ENCODE data around the gene ALDH1B1.

Gene ALDH1B1

DNA sequence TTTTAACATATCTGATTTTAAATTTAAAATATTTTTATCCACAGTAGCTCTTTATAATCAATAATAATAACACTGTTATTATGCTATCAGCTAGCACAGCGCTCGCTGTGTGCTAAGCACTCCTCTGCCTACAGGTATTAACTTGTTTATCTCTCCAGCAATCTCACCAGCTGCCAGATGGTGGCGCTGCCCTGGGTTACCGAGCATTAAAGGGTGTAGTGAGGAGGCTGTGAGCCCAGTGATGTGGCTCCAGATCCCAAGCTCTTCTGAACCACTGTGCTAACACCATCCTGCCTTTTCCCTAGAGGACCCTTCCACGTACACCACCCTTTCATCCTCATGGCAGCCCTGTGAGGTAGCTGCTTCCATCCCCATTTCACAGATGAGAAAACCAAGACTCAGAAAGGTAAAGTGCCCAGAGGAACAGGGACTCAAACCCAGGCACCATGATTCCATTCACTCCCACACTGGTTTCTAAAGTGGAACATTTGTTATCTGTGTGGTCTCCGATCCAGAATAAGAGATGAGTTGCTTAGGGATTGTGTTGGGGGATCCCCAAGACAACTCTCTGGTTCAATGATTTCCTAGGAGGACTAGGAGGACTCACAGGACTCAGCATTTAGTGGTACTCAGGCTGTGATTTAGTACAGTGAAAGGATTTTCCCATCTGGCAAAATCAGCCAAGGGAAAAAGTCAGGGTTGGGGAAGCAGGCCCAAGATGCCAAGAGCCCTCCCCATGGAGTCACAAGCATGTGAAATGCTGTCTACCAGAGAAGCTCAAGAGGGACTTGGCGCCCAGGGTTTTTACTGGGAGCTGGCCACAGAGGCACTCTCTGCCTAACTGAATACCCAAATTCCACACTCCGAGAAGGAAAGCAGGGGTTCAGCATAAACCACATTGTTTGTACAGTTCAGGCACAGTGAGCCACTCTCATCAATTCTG lies 24.8 kb downstream of the ALDH1B1 start:
- DNase-seq, result peak in 1 of 2 experiments; percentile 20

DNA sequence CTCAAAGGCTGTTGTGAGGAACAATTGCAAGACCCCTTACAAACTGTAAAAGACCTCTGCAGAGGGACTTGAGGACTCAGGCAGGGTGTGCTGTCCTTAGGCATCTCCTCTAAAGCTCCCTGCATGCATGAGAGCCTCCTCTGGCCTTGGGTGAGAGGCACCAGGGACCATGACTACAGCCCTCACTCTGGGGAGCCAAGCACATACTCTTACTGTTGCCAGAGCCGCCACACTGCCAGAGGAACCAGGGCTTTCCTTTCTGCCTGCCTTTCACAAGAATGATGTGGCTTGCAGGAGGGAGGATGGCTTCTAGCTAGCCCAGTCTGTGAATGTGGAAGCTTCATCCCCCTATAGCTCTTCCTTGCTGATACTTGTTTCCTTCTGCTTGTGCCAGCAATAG lies 25.9 kb downstream of the ALDH1B1 start:
- DNase-seq, result no peak

DNA sequence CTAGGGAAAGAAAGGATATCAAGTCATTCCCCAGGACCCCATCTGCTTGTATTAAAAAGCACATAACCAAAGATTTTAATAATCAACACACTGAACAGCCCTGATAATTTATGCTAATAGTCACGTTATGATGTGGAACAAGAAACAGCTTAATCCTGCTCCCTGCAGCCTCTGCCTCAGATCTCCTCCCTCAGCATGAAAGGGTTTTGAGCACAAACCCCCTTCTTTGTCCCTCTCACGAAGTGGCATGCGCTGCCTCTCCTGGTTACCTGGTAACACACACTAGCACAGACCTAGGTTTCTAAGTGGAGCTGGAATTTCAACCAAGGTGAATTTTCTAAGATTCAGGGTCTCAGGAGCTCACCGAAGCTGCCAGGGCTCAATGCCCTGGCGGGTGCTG lies 26.7 kb downstream of the ALDH1B1 start:
- no peak for DNase-seq

DNA sequence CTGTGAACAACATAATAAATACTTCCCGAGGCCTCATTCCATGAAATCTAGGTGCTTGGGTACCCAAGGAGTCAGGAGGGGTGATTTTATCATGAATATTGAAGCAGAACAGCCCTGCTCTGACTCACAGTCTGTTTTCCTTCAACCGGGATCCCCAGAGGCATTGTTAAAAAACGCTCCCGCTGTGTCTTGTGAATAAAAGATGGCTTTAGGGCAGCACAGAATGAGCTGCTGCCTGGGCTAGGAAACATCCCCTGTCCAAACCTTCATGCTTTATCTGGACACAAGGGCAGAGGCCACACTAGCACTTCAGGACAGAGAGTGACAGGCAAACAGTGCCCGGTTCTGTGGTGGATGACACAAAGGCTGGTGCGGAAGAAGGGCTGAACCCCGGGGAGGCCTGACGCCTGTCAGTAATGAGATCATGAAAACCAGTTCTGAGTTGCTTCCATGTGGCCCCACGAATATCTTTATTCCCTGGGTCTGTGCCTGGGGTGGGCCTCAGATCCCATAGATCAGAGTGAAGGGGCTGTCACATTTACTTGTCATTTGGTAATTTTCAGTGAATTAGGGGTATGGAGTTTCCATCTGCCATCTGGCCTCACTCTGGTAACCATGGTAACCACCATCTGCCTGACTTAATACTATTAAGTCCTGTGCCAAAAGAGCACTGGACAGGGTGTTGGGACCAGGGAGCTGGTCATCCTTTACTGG lies 29.2 kb downstream of the ALDH1B1 start:
- no peak for DNase-seq

DNA sequence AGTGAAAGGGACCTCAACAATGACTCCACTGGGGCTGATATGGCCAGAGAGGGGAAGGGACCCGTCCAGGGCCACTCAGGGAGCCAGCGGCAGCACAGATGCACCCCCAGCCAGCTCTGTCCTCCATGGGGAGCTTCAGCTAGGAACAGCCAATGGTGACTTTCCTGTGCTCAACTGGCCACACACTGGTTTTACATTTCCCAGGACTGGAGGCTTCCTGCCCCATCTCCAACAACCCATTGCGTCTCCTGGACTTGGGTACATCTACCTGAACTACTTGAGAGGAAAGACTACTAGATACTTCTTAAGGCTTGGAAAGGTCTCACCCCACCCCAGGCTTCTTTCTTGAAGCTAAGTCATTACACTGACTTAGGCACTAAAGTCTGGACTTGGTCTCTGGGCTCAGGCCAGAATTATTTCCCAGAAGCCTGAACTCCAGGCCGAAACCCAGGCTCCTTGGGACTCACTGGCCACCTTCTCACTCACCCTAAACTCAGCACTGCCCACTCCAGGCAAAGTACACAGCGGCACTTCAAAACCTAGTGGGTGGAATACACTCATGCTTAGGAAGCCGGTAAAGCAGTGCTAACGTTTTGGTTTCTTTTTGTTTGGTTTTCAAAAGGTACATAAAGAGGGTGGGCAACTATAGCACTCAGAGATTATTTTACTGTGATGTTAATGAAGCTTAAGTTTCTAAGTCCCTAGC lies 30.2 kb downstream of the ALDH1B1 start:
- no peak for DNase-seq

DNA sequence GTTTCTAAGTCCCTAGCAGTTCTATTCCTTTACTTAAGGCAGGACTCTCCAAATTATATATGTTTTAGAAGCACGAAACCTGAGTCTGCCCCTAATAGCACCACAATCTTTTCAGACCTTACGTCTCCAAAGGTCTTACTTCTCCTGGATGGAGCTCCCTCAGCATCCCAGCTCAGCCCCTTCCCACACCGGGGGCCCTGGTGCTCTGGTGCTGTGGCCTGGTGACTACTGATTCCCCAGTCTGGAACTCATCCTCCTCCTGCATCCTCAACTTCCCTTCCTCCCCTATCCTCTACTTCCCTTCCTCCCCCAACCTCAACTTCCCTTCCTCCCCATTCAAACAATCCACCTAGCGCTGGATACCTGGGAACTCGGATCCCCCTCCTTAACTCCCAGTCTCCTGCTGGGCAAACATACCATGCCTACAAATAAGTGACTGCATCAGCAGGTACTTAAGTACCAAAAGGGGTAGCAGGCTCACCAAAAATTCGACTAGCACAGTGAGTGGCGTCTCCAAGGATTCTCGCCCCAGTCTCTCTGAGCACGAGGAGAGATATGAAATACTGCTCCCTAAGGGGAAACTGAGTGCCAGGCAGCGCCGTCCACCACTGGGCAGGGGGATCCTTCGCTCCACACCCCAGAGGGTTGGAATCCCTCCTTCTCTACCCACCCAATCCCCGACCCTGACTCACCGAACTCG lies 30.9 kb downstream of the ALDH1B1 start:
- DNase-seq, result no peak

DNA sequence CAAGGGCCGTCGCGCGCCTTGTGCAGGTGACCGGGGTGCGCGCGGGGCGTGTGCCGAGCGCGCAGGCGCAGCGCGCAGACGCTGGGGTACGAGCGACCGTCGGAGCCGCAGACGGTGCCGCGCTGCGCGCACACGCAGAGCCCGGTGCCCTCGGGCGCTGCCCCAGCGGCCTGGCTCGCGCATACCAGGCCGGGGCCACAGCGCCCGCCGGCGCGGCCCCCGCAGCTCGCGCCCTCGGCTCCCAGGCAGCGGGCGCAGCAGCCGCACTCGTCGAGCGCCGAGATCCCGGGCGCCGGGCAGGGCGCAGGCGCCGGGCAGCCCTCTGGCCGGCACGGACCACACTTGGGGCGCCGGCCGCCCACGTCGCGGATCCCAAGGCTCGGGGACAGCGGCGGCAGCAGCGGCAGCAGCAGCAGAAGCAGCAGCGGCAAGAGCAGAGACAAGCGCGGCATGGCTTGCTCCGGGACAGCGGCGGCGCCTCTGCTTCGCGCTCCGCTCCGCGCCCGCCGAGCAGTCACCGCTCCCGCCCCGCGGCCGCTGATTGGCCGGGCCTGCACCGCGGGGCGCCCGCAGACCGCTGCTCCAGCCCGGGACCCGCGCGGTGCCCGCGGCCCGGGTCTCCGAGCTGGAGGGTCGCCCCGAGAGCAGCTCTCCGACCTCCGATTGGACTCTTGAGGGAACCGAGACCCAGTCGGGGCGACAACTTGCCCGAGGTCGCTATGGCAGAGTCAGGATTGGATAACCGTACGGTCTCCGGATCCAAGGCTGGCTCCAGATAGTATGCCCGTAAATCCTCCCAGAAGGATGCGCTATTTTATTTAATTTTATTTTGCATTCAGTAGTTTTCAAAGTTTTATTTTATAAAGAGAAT lies 31.7 kb downstream of the ALDH1B1 start, which contains the start of gene IGFBPL1:
Gene IGFBPL1, minus strand, starts transcription at position 482 of the 871 bp plus-strand sequence. Its CDS starts 30 bp downstream, at position 452.
- peak in 1 of 2 experiments; percentile 10 for DNase-seq

DNA sequence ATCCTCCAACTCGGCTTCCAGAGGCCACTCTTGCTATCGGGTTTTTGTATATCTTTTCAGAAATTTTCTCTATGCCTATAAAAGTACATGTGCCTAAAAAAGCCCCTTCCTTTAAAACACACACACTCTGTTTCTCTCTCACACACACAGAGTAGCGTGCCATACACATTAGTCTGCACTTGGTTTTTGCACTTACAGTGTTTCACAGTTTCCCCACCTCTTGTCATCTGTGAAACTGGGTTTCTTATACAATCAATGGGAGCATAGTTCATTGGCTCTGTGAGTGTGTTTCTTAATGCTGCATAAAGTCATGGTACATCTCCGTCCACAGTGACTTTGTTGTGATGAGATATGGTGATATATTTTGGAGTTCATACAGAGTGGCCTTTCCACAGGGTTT lies 32.4 kb downstream of the ALDH1B1 start:
- no peak for DNase-seq

DNA sequence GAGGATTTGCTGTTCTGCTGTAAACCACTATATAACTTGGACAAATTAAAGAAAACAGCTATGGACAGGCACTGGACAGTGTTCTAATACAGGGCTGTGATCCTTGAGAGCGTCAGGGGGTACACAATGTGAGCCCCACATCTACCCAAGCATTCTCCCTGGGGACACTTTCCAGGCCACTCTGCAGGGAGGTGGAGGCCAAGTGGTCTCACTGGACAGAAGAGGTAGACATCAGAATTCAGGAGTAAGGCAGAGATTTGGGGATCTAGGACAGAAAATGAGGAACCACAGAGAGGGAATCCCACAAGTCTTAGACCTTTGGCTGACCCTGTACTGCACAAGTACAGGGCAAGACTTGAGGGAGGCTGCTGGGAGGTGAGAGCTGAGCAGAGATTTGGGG lies 35.6 kb downstream of the ALDH1B1 start:
- no peak for DNase-seq

DNA sequence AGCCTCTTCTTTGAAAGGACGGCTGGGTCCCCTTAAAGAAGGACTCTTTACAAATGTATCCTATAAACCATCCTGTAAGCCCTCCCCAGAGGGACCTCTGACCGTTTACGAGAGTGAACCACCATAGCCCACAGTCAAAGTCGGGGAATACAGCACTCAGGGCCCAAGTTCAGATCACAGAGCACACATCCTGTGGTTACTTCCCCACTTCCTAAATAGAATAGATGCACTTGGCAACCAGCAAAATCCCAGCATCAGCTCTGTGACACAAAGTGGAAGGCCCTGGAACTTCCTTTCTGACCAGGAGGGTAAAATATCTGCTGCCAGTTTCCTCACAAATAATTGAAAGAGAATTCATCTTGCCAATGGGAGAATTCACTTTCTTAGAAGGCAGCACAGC lies 38.6 kb downstream of the ALDH1B1 start:
- no peak for DNase-seq

DNA sequence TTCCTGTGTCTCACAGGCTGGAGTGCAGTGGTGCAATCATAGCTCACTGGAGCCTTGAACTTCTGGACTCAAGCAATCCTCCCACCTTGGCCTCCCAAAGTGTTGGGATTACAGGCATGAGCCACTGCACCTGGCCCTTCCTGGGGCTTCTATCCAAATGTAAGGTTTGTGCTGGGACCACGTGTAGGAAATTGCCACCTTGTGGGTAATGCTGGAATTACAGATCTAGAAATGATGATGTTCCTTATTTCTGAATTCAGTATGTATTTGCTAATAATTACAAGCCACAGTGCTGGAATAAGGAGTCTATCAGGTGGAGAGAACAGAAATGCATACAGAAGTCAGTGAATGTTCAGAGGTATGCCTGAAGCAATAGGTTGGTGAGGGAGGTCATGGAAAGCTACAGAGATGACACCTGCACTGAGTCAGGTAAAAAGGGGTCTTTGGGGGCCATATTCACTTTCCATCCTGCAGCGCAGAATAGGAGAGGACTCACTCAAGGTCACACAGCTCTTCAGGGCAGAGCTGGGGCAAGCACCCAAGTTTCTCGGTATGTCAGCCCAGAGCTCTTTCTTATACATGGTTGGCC lies 40.5 kb downstream of the ALDH1B1 start:
- no peak for DNase-seq

DNA sequence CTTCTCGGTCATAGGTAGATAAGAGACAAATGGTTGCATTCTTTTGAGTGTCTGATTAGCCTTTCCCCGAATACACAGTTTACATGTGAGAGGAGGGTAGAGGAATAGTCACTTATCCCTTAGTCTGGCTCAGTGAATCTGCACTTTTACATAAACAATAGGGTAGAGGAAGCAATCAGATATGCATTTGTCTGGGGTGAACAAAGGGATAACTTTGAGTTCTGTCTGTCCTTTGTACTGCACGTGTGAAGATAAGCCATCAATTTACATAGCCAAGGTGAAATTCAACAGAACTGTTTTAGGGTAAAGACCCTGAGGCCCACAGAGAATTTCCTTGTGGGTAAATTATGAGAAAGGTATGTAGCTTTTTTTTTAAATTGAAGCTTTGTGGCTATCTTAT lies 41.9 kb downstream of the ALDH1B1 start:
- DNase-seq, result no peak

DNA sequence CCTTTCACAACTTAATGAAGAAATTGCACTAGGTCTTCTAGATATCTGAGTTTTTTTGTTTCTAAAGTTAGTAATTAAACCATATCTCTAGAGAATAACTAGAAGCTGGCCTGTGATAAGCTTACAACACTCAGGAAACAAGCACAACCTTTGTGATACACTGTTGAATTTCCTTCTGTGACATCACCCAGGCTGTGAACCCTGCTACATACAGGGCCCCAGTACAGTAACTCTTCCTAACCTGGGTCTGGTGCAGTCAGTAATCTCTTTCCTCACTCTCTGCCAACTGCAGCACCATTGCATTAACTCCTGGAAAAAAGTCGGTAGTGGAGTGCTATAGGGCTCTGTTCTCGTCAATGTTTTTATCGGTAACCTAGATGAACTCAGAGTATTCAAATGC lies 42.4 kb downstream of the ALDH1B1 start:
- no peak for DNase-seq

DNA sequence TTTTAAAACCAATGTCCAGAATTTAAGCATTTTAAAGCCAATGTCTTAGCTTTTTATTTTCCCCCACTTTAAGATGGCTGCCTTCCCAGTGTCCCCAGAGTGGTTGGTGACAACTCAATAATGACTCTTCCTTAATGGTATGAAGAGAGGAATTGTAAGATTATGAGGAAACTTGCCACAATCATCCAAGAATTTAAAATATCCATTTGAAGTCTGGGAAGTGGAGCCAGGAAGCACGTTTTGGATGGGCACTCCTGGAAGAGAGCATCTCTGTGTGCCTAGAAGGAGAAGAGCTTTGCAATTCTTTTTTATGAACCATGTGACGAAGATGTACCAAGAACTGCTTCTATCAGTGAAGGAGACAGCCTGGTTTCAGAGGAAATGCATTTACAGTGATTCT lies 43.0 kb downstream of the ALDH1B1 start:
- DNase-seq, result no peak

DNA sequence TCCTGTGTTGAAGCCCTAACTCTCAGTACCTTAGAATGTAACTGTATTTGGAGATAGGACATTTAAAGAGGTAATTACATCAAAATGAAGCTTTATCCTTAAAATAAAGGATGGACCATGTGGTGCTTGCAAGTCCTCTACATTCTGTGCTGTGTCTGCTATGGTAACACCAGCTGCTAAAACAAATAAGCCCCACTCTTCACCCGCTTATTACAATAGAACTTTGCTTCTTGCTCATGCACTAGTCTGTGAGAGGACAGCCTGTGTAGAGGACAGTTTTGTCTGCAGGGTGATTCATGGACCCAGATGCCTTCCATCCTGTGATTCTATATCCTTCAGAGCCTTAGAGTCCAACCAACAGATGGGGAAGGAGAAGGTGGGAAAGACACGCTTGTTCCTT lies 44.2 kb downstream of the ALDH1B1 start:
- DNase-seq, result no peak

DNA sequence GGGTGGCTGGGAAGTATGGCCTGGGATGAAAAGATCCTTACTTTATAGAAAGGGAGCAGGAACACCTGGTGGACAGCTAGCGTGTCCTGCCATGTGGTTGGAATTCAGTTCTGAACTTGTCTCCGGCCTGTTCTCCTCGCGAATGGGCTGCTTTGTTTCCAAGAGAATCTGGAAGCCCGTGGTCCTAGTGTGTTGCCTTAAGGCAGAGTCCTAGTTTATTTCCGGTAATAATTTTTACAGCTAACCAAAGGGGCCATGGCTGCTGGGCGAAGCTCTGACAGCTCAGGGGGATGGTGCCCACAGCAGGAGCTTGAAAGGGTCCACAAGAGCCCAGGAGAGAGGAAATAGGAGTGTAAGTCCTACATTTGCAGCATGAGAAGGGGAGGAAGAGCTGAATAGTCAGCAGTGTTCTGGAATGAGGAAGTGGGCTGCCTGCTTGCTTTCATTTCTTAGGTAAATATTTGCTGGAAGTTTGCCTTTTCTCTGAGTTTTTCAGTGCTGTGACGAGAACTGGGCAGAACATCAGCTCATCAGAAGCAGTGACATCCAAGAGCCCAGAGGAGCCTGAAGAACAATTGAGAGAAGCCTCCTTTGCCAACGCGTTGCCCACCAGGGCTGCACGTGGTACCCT lies 44.8 kb downstream of the ALDH1B1 start:
- DNase-seq, result no peak

DNA sequence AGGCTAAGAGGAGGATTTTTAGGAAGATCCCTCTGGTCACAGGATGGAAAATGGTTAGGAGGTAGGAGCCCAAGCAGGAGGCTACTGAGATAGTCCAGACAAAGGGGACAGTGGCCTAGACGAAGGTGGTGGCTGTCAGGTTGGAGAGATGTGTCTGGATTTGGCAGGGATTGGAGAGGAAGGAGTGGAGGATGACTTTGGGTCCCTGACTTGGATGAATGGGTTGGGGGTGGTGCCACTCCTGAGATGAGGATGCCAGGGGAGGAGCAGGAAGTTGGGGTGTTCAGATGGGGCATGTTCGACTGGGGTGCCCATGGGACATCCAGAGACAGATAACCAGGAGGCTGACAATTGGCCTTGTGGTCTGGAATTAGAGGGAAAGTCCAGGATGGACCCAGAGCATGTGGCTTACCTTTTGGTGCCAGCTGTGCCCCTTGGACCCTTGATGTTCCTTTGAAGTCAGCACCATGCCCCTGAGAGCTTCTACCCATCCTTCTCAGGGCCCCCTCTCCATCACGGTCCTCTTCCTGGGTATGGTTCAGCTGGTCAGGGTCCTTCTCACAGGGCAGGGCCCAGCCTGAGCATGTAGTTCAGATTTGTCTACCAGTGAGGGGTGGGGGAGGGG lies 46.9 kb downstream of the ALDH1B1 start:
- DNase-seq, result no peak

DNA sequence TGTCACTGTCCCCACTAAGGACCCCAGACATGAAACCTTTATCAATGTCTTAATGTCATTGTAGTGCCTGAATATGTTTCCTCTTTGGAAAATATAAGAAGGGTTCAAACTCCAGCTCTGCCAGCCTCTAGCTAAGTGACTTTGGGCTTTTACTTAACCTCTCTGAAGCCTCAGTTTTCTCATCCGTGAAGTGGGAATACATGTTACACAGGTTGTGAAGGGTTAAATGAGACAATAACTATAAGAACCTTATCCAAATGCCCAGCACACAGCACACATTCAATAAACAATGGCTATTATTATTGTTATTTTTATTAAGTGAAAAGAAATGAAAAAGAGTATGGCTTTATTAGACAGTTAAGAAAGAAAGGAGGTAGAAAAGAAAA lies 47.4 kb downstream of the ALDH1B1 start:
- no peak for DNase-seq

DNA sequence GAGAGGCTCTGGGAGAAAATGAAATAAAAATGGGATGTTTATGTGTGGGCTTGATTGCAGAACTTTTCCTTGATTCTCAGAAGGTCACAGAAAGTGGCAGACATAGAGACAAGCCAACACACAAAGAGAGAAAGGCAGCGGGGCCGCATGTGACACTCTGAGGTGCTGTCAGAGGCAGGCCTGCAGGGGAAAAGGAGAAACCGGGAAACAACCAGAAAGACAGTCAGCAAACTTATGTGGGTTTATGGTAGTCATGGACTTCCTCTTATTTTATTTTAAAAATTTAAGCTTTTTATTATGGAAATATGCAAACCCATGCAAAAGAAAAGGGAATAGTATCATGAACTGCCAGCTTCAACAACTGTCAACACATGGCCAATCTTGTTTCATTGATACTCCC lies 48.0 kb downstream of the ALDH1B1 start:
- DNase-seq, result no peak

DNA sequence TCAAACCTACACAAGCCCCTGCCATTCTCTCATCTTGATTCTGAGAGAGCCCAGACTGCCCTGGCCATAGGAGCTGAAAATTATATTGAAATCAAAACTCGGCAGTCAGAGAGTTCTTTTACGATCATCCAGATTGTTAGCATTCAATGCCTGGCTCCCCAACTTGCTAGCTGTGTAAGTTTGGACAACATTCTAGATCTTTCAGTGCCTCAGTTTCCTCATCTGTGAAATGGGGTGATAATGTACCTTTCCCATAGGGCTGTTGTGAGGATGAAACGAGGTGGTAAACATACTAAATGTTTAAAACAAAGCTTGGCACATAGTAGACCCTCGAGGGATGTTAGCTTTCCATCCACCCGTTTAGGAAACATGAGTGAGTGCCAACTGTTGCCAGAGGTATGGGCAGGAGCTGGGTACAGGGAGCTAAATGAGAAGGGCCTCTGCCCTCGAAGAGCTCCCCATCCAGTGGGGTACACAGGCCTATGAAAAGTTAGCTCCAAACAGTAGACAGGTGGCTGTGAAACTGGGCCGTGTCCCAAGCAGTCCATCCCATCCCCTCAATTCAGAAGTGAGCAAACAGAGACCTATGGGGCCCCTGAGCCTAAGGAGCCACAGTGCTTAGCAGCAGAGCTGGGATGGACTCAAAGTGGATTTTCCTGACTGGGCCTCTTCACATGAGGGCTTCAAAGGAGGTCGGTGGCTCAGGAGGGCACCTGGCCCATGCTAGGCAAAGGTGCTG lies 49.0 kb downstream of the ALDH1B1 start:
- no peak for DNase-seq

Measured in stimulated activated CD4-positive, alpha-beta T cell treated with anti-CD3 and anti-CD28 coated beads, Interleukin-4, amount 100 ng/mL, for 4 hours (primary cell).